B cell (primary cell): Measurements from ENCODE around the gene VSTM1. TPM values are rescaled to one million over a fixed set of nuclear protein-coding genes. Genes with fewer than 3 reads are reported as not detected.
"Not testable (repeated sequence)": the region's sequence is repeated elsewhere in the genome, so short reads cannot be mapped to it uniquely, and the experiment has no call there.

Experiments used
- ATAC-seq: fragments of 200-7000 bp; cut with Tn5 transposase; one replicate; pipeline ENCODE4 v1.10.0; 2021; ENCODE audit warnings: low read depth, mild to moderate bottlenecking, moderate number of reproducible peaks, moderate library complexity
- CTCF ChIA-PET: fragments of 350-600 bp; sonication (Branson Sonifier 250); formaldehyde crosslinking; loops from one replicate; lab custom pipeline; 2021; ENCODE audit warnings: antibody characterized with exemption, inconsistent platforms; lab: Charles Lee
- POLR2A ChIA-PET: fragments of 350-600 bp; sonication (Branson Sonifier 250); formaldehyde crosslinking; loops from one replicate; lab custom pipeline; 2021; ENCODE audit warnings: antibody characterized with exemption; lab: Charles Lee
- DNase-seq: peaks from one replicate; pipeline ENCODE4 v3.0.0; 2013
- H2AFZ ChIP-seq: 2 replicates; pipeline ENCODE4 v1.6.1; 2012; ENCODE audit warnings: mild to moderate bottlenecking, low read depth, low read length; ENCODE audit not compliant: insufficient read depth, poor library complexity, severe bottlenecking
- H3K27ac ChIP-seq, 2 donors: 1 replicate in 1 of 2; 2 replicates in 1 of 2; pipeline ENCODE4 v1.5.1; 2012 to 2013; ENCODE audit warnings: low read length in 2 of 2, mild to moderate bottlenecking in 2 of 2, moderate library complexity in 1 of 2
- H3K27me3 ChIP-seq, 4 experiments: fragments of 200-600 bp in 1 of 4; sonication (generic) in 1 of 4; replicated peaks in 1 of 4; 1 replicate in 2 of 4; 2 replicates in 2 of 4; pipeline versions ENCODE4 v1.6.1 to v1.7.0; 2013 to 2016; ENCODE audit warnings: low read length in 3 of 4, mild to moderate bottlenecking in 2 of 4, mixed read lengths in 1 of 4, moderate library complexity in 1 of 4; ENCODE audit not compliant: insufficient read depth in 4 of 4, control insufficient read depth in 3 of 4; ENCODE audit errors: control extremely low read depth in 1 of 4
- H3K36me3 ChIP-seq, 2 experiments: replicated peaks in 1 of 2; 1 replicate in 1 of 2; 2 replicates in 1 of 2; pipeline versions ENCODE4 v1.6.1 to v1.7.1; 2013; ENCODE audit warnings: low read length in 1 of 2; ENCODE audit not compliant: insufficient read depth in 2 of 2, control insufficient read depth in 1 of 2; ENCODE audit errors: control extremely low read depth in 1 of 2, extremely low read depth in 1 of 2
- H3K4me1 ChIP-seq, 2 donors: fragments of 200-600 bp in 1 of 2; sonication (generic) in 1 of 2; 1 replicate in 1 of 2; 2 replicates in 1 of 2; pipeline versions ENCODE4 v1.5.1 to v1.6.1; 2013 to 2017; ENCODE audit warnings: low read length in 2 of 2; ENCODE audit not compliant: control insufficient read depth in 2 of 2, insufficient read depth in 2 of 2
- H3K4me2 ChIP-seq: replicated peaks from 2 replicates; pipeline ENCODE3; 2012; ENCODE audit warnings: mild to moderate bottlenecking, low read depth, low read length; ENCODE audit not compliant: poor library complexity, severe bottlenecking
- H3K4me3 ChIP-seq, 5 experiments: fragments of 200-600 bp in 1 of 5; sonication (generic) in 1 of 5; 1 replicate in 3 of 5; 2 replicates in 2 of 5; pipeline versions ENCODE4 v1.5.1 to v1.7.0; 2011 to 2016; ENCODE audit warnings: low read length in 4 of 5, mild to moderate bottlenecking in 4 of 5, low read depth in 2 of 5, control low read depth in 1 of 5, moderate library complexity in 1 of 5; ENCODE audit not compliant: insufficient read depth in 1 of 5; ENCODE audit errors: control extremely low read depth in 1 of 5, extremely low read depth in 1 of 5
- H3K79me2 ChIP-seq: fragments of 200-600 bp; sonication (generic); one replicate; pipeline ENCODE4 v1.6.0; 2016; ENCODE audit warnings: low read length; ENCODE audit not compliant: control insufficient read depth, insufficient read depth
- H3K9ac ChIP-seq: fragments of 200-600 bp; sonication (generic); 2 replicates; pipeline ENCODE4 v1.6.1; 2017; ENCODE audit warnings: mild to moderate bottlenecking, low read length, moderate library complexity
- H3K9me3 ChIP-seq, 3 donors: one replicate each; pipeline versions ENCODE4 v1.6.1 to v1.7.1; 2013; ENCODE audit warnings: low read length in 2 of 3; ENCODE audit not compliant: control insufficient read depth in 2 of 3, insufficient read depth in 1 of 3; ENCODE audit errors: control extremely low read depth in 1 of 3
- H4K20me1 ChIP-seq: 2 replicates; pipeline ENCODE4 v1.6.0; 2012; ENCODE audit warnings: mild to moderate bottlenecking, low read length; ENCODE audit not compliant: insufficient read depth, control insufficient read depth, poor library complexity, severe bottlenecking
- H3K27ac Mint-ChIP-seq: one replicate; pipeline ENCODE4 v1.8.0; 2021; ENCODE audit warnings: mixed read lengths
- H3K27me3 Mint-ChIP-seq: one replicate; pipeline ENCODE4 v1.8.0; 2021; ENCODE audit warnings: mixed read lengths
- H3K4me1 Mint-ChIP-seq: one replicate; pipeline ENCODE4 v1.8.0; 2021; ENCODE audit warnings: mixed read lengths
- H3K4me3 Mint-ChIP-seq: one replicate; pipeline ENCODE4 v1.8.0; 2021; ENCODE audit warnings: mixed read lengths
- H3K9me3 Mint-ChIP-seq: one replicate; pipeline ENCODE4 v1.8.0; 2022; ENCODE audit warnings: mixed read lengths; ENCODE audit not compliant: insufficient read depth
- CTCF ChIP-seq: fragments of 200-600 bp; IDR thresholded peaks from one replicate; pipeline ENCODE4 v1.8.0; 2022; ENCODE audit warnings: antibody characterized with exemption, mild to moderate bottlenecking
- EZH2 ChIP-seq: IDR thresholded peaks from 2 replicates; pipeline ENCODE4 v1.6.1; 2012; ENCODE audit warnings: borderline replicate concordance, low read depth, mild to moderate bottlenecking, moderate library complexity, low read length; ENCODE audit not compliant: insufficient read depth, poor library complexity, severe bottlenecking
- WGBS: methylation state at CpG from one replicate; pipeline ENCODE4 v1.1.5; 2013; ENCODE audit warnings: missing lambda C conversion rate; ENCODE audit not compliant: insufficient coverage; 5-methylcytosine and 5-hydroxymethylcytosine counted together
- intact Hi-C: fragments of 100-400 bp; cut with micrococcal nuclease; formaldehyde crosslinking; loops from one replicate; pipeline ENCODE4 v1.10.0; 2022
- polyA plus RNA-seq: library from polyadenylated mRNA; depleted of rRNA; stranded (reverse); fragments of >200 nt; gene quantifications from 2 replicates; pipeline ENCODE4 v1.2.3, GENCODE V29; 2012
- total RNA-seq, 2 donors: library from RNA; stranded (reverse); fragments of 120-200 nt in 1 of 2; gene quantifications; 1 replicate in 1 of 2; 2 replicates in 1 of 2; pipeline versions ENCODE4 v1.2.3 to v1.2.4, GENCODE V29; 2013 to 2022

Gene VSTM1
- total and polyA plus RNA-seq, 2 donors (not counting 1 experiment from before 2014, with no cell fraction given) = 0.82 TPM; not detected in 1

- TF ChIP-seq EZH2 = no peak
- no peak for TF ChIP-seq CTCF
These were observed 36.9 kb upstream of the VSTM1 start, which contains the start of gene OSCAR for GRCh38 chr19:54100561-54100960. Gene OSCAR, minus strand, starts transcription at chr19:54100803. Its CDS starts 11 bp downstream, at chr19:54100792.

GRCh38 chr19:54099903-54100255 lies 36.2 kb upstream of the VSTM1 start:
- peak overlapping the region in 1 of 5 experiments; percentile 5 for H3K4me3 ChIP-seq
- H3K4me2 ChIP-seq, H3K36me3 ChIP-seq, H3K27me3 Mint-ChIP-seq, H2AFZ ChIP-seq, H3K27ac Mint-ChIP-seq, H3K9me3 Mint-ChIP-seq, DNase-seq, H3K9ac ChIP-seq, ATAC-seq, POLR2A ChIA-PET, H4K20me1 ChIP-seq, CTCF ChIA-PET, H3K4me3 Mint-ChIP-seq, H3K27ac ChIP-seq: not testable (repeated sequence)
- peaks cover 22% of the 10 kb centered on the region for H3K79me2 ChIP-seq
- WGBS = 98% methylated on average over 7 of the region's 9 CpGs
- intact Hi-C loops = loop anchor here (5.0 kb wide), 1 partner anchor 903 kb away; no protein-coding TSS in a partner anchor
- peaks cover 22% of the 10 kb centered on the region for H3K4me1 Mint-ChIP-seq
- peaks cover 18 to 28% of the 10 kb centered on the region in 2 donors for H3K4me1 ChIP-seq
- peaks cover 0 to 15% (median 0%) of the 10 kb centered on the region in 3 donors for H3K9me3 ChIP-seq
- H3K27me3 ChIP-seq = peaks cover 0 to 16% (median 8%) of the 10 kb centered on the region in 4 experiments

More at GRCh38 chr19:54100561-54100960, 36.9 kb upstream of the VSTM1 start, which contains the start of gene OSCAR:
- H2AFZ ChIP-seq = no peak within 1 kb of the TSS
- Mint-ChIP-seq H3K27ac (peak within 1 kb of the TSS; percentile 15), H3K9me3 (no peaks in the 10 kb centered on the region), H3K4me3 (peak within 1 kb of the TSS; percentile 55), H3K27me3 (peaks cover 7% of the 10 kb centered on the region), H3K4me1 (peaks cover 23% of the 10 kb centered on the region)
- ATAC-seq (no peak), DNase-seq (no peak)
- no peak within 1 kb of the TSS for H3K4me2 ChIP-seq
- WGBS = 92% methylated on average over 2 of the region's 5 CpGs
- peaks cover 0 to 10% (median 0%) of the 10 kb centered on the region in 3 donors for H3K9me3 ChIP-seq
- H3K27ac ChIP-seq = no peak within 1 kb of the TSS
- H3K9ac ChIP-seq = no peak within 1 kb of the TSS
- H3K4me1 ChIP-seq = peaks cover 13 to 24% of the 10 kb centered on the region in 2 donors
- intact Hi-C loops = loop anchor here (5.0 kb wide), 1 partner anchor 903 kb away; no protein-coding TSS in a partner anchor
- H3K27me3 ChIP-seq = peaks cover 0 to 9% (median 2%) of the 10 kb centered on the region in 4 experiments
- ChIA-PET CTCF (no interaction called here), POLR2A (no interaction called here)
- no peaks in the 10 kb centered on the region for H3K36me3 ChIP-seq
- peaks cover 28% of the 10 kb centered on the region for H3K79me2 ChIP-seq
- H4K20me1 ChIP-seq = no peaks in the 10 kb centered on the region
- peak within 1 kb of the TSS in 1 of 5 experiments; percentile 5 for H3K4me3 ChIP-seq
